ENCODE results near the gene ADCY3.

- TF ChIP-seq POLR2A (IDR thresholded peaks at IDR 0.05) (no peak), CTCF (IDR thresholded peaks at IDR 0.05) (no peak)
Measured at GRCh38 chr2:24843330-24843860, 76.6 kb downstream of the ADCY3 start.
